Lower lobe of right lung (tissue), 2 donors: ENCODE measurements around the gene CLCA2. TPM values are rescaled to one million over a fixed set of nuclear protein-coding genes. Genes with fewer than 3 reads are reported as not detected.

Experiments
- ATAC-seq, 2 donors: fragments of 200-7000 bp; cut with Tn5 transposase; one replicate each; pipeline ENCODE4 v1.9.1; 2020 to 2022; ENCODE audit warnings: mild to moderate bottlenecking in 2 of 2, moderate library complexity in 2 of 2
- DNase-seq: peaks from one replicate; pipeline ENCODE4 v3.0.0-alpha.2; 2020
- H3K27ac ChIP-seq: fragments of 200-600 bp; one replicate; pipeline ENCODE4 v1.8.0; 2022
- H3K27me3 ChIP-seq: fragments of 200-600 bp; one replicate; pipeline ENCODE4 v1.8.0; 2022; ENCODE audit warnings: low read depth
- H3K36me3 ChIP-seq: fragments of 200-600 bp; one replicate; pipeline ENCODE4 v1.8.0; 2022; ENCODE audit warnings: mild to moderate bottlenecking
- H3K4me1 ChIP-seq: fragments of 200-600 bp; one replicate; pipeline ENCODE4 v1.8.0; 2022
- H3K4me3 ChIP-seq: fragments of 200-600 bp; one replicate; pipeline ENCODE4 v1.8.0; 2022; ENCODE audit warnings: mild to moderate bottlenecking
- H3K9me3 ChIP-seq: fragments of 200-600 bp; one replicate; pipeline ENCODE4 v1.8.0; 2022
- CTCF ChIP-seq: fragments of 200-600 bp; IDR thresholded peaks from one replicate; pipeline ENCODE4 v1.8.0; 2022; ENCODE audit warnings: antibody characterized with exemption, mild to moderate bottlenecking
- intact Hi-C: fragments of 100-400 bp; cut with DNase I; formaldehyde crosslinking; loops from one replicate; pipeline ENCODE4 v1.11.0; 2022
- total RNA-seq: library from RNA; stranded (reverse); fragmentation: NEBNext Ultra II Directional; extraction: Animal tissue kit (Norgen Biotek cat#: 25700); gene quantifications from one replicate; pipeline ENCODE4 v1.2.1, GENCODE V29; 2021
- donor health status: DM: no; HTN: yes; CAD: no; lungs with severe emphysema.

CLCA2 gene
- total RNA-seq, 1 donor from 2014 or later = 0.62 TPM

- DNase-seq = no peak
- Histone ChIP-seq H3K4me1 (no peaks in the 10 kb centered on the region), H3K4me3 (no peak overlapping the region), H3K27me3 (no peaks in the 10 kb centered on the region), H3K36me3 (no peaks in the 10 kb centered on the region), H3K27ac (no peak overlapping the region), H3K9me3 (no peaks in the 10 kb centered on the region)
- intact Hi-C loops = no loop called here
- ATAC-seq = no peak
- no peak for TF ChIP-seq CTCF
Measured at GRCh38 chr1:86472152-86472551, 48.2 kb downstream of the CLCA2 start.

DNA sequence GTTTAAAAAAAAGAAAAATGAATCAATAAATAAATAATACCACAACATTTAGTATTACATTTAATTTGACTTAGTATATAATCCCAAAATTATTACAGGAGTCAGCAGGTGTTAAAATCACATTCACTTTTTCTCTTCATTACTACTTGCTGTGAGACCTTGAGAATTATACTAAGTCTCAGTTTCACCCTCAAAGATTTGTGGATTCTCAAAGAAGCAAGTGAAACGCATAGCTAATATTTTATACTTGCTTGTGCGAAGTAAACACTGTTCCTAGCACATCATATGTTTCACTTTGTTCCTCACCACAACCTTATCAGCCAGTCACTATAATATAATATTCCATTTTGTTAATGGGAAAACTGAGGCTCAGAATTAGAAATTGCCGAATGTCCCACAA is 48.8 kb downstream of the CLCA2 start:
- Histone ChIP-seq H3K4me3 (no peak overlapping the region), H3K27ac (no peak overlapping the region), H3K36me3 (no peaks in the 10 kb centered on the region), H3K27me3 (no peaks in the 10 kb centered on the region), H3K9me3 (no peaks in the 10 kb centered on the region), H3K4me1 (no peaks in the 10 kb centered on the region)
- no peak for ATAC-seq
- TF ChIP-seq CTCF = no peak
- DNase-seq = no peak
- intact Hi-C loops = no loop called here

GRCh38 chr1:86477256-86477655 is 53.3 kb downstream of the CLCA2 start:
- H3K27ac ChIP-seq = no peak overlapping the region
- H3K4me1 ChIP-seq = no peaks in the 10 kb centered on the region
- H3K36me3 ChIP-seq = no peaks in the 10 kb centered on the region
- TF ChIP-seq CTCF = no peak
- no peak overlapping the region for H3K4me3 ChIP-seq
- DNase-seq (no peak), ATAC-seq (no peak)
- intact Hi-C loops = no loop called here
- H3K27me3 ChIP-seq = no peaks in the 10 kb centered on the region
- no peaks in the 10 kb centered on the region for H3K9me3 ChIP-seq

GRCh38 chr1:86477682-86478081 is 53.7 kb downstream of the CLCA2 start:
- intact Hi-C loops = no loop called here
- DNase-seq (no peak), ATAC-seq (no peak)
- no peak overlapping the region for H3K27ac ChIP-seq
- H3K27me3 ChIP-seq = no peaks in the 10 kb centered on the region
- H3K4me3 ChIP-seq = no peak overlapping the region
- H3K4me1 ChIP-seq = no peaks in the 10 kb centered on the region
- no peaks in the 10 kb centered on the region for H3K36me3 ChIP-seq
- no peak for TF ChIP-seq CTCF
- H3K9me3 ChIP-seq = no peaks in the 10 kb centered on the region

- no peak for TF ChIP-seq CTCF
- no peaks in the 10 kb centered on the region for H3K36me3 ChIP-seq
- no peaks in the 10 kb centered on the region for H3K9me3 ChIP-seq
- H3K27ac ChIP-seq = no peak overlapping the region
- DNase-seq (no peak), ATAC-seq (no peak)
- intact Hi-C loops = no loop called here
- H3K27me3 ChIP-seq = no peaks in the 10 kb centered on the region
- H3K4me3 ChIP-seq = no peak overlapping the region
- no peaks in the 10 kb centered on the region for H3K4me1 ChIP-seq
Measured at GRCh38 chr1:86478416-86479156, 54.6 kb downstream of the CLCA2 start.
